ENCODE results near the gene WWP2. TPM values are rescaled to one million over a fixed set of nuclear protein-coding genes. Genes with fewer than 3 reads are reported as not detected.

WWP2 gene
- total RNA-seq, 1 donor from 2014 or later, result 39.9 TPM

DNA sequence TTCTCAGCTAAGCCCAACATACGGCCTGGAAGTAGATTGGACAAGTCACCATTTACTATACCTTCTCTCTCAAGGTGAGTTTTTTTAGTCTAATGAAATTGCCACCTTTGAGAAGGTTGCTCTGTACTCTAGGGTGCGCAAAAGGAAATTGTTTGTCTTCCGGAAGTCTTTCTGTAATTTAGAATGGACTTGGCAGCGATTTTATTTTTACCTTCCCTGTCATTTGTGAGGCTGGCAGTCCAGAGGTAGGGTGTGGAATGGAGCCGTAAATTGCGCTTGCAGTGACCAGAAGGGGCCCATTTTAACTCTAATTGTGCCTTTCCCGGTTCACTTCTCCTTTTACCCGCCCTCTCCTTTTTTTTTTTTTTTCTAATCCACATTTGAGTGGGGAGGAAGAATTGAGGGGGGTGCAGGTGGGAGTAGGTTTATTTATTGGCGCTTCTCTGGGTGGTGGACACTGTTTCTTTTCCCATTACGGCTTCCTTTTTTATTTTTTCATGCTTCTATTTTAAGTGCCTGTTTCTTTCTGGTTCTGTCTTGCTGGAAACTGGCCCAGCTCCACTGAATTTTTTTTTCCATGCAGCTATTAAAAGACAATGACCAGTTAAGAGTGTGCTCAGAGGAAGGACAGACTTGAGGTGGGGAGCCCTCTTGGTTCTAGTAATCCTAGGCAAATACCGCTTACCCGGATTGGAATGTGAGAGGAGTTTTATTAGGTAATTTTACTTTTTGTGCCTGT lies 99.3 kb downstream of the WWP2 start:
- no peak for DNase-seq (ENCODE audit: low spot score)
- TF ChIP-seq, protein P1, sequence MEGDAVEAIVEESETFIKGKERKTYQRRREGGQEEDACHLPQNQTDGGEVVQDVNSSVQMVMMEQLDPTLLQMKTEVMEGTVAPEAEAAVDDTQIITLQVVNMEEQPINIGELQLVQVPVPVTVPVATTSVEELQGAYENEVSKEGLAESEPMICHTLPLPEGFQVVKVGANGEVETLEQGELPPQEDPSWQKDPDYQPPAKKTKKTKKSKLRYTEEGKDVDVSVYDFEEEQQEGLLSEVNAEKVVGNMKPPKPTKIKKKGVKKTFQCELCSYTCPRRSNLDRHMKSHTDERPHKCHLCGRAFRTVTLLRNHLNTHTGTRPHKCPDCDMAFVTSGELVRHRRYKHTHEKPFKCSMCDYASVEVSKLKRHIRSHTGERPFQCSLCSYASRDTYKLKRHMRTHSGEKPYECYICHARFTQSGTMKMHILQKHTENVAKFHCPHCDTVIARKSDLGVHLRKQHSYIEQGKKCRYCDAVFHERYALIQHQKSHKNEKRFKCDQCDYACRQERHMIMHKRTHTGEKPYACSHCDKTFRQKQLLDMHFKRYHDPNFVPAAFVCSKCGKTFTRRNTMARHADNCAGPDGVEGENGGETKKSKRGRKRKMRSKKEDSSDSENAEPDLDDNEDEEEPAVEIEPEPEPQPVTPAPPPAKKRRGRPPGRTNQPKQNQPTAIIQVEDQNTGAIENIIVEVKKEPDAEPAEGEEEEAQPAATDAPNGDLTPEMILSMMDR (IDR thresholded peaks at IDR 0.05), result no peak
- Mint-ChIP-seq H3K4me1 (ENCODE audit: low read depth) (peaks cover 43% of the 10 kb centered on the region), H3K4me3 (ENCODE audit: unreplicated experiment) (peak overlapping the region; percentile 3), H3K9me3 (ENCODE audit: low read depth) (no peaks in the 10 kb centered on the region), H3K27ac (ENCODE audit: unreplicated experiment) (peak overlapping the region; percentile 90), H3K36me3 (ENCODE audit: low read depth) (no peaks in the 10 kb centered on the region), H3K27me3 (ENCODE audit: low read depth) (no peaks in the 10 kb centered on the region)

DNA sequence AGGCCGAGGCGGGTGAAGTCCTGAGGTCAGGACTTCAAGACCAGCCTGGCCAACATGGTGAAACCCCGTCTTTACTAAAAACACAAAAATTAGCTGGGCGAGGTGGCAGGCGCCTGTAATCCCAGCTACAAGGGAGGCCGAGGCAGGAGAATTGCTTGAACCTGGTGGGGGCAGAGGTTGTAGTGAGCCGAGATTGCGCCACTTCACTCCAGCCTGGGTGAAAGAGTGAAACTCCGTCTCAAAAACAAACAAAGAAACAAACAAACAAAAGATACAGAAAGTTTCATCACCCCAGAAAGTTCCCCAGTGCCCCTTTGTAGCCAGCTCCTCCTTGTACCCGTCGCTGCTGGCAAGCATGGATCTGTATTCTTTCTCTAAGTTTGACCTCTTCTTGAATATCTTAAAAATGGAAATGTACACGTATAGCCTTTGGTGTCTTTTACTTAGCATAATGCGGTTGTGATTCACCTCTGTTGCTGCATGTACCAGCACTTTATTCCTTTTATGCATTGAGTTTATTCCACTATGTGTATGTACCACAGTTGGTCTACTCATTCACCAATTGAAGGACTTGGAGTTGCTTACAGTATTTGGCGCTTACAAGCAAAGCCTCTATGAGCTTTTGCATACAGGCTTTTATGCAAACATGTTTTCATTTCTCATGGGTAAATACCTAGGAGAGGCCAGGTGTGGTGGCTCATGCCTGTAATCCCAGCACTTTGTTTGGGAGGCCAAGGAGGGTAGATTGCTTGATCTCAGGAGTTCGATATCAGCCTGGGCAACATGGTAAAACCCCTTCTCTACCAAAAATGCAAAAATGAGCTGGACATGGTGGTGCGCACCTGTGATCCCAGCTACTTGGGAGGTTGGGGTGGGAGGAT lies 101.5 kb downstream of the WWP2 start:
- no peak overlapping the region for H3K4me3 Mint-ChIP-seq (ENCODE audit: unreplicated experiment)
- H3K9me3 Mint-ChIP-seq (ENCODE audit: low read depth), result no peaks in the 10 kb centered on the region
- H3K27ac Mint-ChIP-seq (ENCODE audit: unreplicated experiment), result no peak overlapping the region
- no peaks in the 10 kb centered on the region for H3K36me3 Mint-ChIP-seq (ENCODE audit: low read depth)
- TF ChIP-seq, protein P1 (IDR thresholded peaks at IDR 0.05), result no peak
- H3K4me1 Mint-ChIP-seq (ENCODE audit: low read depth), result peaks cover 43% of the 10 kb centered on the region
- no peak for DNase-seq (ENCODE audit: low spot score)
- H3K27me3 Mint-ChIP-seq (ENCODE audit: low read depth), result no peaks in the 10 kb centered on the region

DNA sequence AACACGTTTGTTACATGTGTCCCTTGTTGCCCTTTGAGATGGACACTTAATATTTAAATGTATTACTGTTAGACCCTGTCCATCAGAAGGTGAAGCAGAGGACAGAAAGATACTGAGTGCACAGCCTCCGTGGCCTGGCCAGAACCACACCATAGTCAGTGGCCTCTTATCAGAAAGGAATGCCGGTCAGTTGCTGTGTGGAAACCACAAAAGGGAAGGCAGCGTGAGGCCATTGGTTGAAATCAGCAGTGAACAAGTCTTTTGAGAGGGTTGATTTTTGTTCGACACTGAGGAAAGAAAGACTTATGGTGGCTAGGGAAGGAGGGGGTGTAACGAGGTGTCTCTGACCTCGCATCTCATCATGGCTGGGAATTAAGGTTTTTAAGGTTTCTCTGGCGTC lies 103.6 kb downstream of the WWP2 start:
- Mint-ChIP-seq H3K9me3 (ENCODE audit: low read depth) (no peaks in the 10 kb centered on the region), H3K4me1 (ENCODE audit: low read depth) (peaks cover 29% of the 10 kb centered on the region), H3K27ac (ENCODE audit: unreplicated experiment) (peak overlapping the region; percentile 29), H3K4me3 (ENCODE audit: unreplicated experiment) (no peak overlapping the region), H3K36me3 (ENCODE audit: low read depth) (no peaks in the 10 kb centered on the region), H3K27me3 (ENCODE audit: low read depth) (no peaks in the 10 kb centered on the region)
- TF ChIP-seq, protein P1 (IDR thresholded peaks at IDR 0.05), result no peak
- no peak for DNase-seq (ENCODE audit: low spot score)

DNA sequence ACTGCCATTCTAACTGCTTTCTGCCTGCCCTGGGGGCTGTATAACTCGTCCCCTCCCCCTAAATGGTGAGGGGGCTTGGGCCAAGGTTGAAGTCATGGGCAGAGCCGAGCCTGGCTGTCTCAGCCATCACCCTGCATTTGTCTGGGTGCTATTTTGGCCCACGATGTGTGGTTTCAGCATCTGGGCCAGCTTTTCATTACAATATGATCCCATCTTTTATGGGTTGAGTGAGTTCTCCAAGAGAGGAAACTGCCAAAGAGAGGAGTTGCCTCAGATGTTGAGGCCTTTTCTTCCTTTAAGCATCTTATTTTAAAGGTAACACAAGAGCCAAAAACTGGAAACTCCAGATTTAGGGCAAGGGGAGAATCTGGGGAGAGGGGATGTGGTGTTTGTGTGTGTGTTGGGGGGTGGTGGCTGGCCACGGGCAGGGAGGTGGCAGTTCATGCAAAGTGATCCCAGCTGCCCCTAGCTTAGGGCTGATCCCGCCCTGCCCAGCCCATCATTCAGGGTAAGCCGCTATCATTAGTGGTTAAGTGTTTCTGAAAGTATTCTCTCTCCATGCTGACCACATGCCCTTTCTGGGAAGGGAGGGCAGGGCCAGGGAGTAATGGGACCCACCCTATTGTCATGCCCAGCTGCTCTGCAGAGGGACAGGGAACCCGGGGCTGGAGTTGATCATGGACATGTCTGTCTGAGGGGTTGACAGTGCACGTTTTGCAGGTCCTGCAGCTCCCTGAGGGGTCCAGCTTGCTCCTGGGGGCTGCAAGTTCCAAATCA lies 105.8 kb downstream of the WWP2 start:
- Mint-ChIP-seq H3K36me3 (ENCODE audit: low read depth) (peaks cover 7% of the 10 kb centered on the region), H3K4me1 (ENCODE audit: low read depth) (peaks cover 7% of the 10 kb centered on the region), H3K4me3 (ENCODE audit: unreplicated experiment) (no peak overlapping the region), H3K27ac (ENCODE audit: unreplicated experiment) (no peak overlapping the region), H3K27me3 (ENCODE audit: low read depth) (no peaks in the 10 kb centered on the region), H3K9me3 (ENCODE audit: low read depth) (no peaks in the 10 kb centered on the region)
- TF ChIP-seq, protein P1 (IDR thresholded peaks at IDR 0.05), result no peak
- no peak for DNase-seq (ENCODE audit: low spot score)

DNA sequence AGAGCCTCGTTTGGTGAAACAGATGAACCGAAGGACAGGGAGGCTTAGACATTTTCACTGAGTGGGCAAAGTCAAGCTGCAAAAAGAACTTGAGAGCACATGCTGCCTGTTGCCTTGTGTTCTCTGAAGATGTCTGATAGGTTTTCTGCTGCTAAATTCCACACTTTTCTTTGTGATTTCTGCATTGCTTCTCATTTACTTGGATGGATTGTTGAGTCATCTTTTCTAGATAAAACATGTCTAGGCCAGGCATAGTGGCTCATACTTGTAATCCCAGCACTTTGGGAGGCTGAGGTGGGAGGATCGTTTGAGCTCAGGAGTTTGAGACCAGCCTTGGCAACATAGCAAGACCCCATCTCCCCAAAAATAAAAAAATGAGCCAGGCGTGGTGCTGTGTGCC lies 108.6 kb downstream of the WWP2 start:
- Mint-ChIP-seq H3K27ac (ENCODE audit: unreplicated experiment) (no peak overlapping the region), H3K27me3 (ENCODE audit: low read depth) (no peaks in the 10 kb centered on the region), H3K4me3 (ENCODE audit: unreplicated experiment) (no peak overlapping the region), H3K36me3 (ENCODE audit: low read depth) (peaks cover 15% of the 10 kb centered on the region), H3K9me3 (ENCODE audit: low read depth) (no peaks in the 10 kb centered on the region), H3K4me1 (ENCODE audit: low read depth) (peaks cover 5% of the 10 kb centered on the region)
- DNase-seq (ENCODE audit: low spot score), result no peak
- TF ChIP-seq, protein P1 (IDR thresholded peaks at IDR 0.05), result no peak

Measured in chondrocyte (in vitro differentiated cells).